ENCODE measurements around the gene SYCE3. TPM values are rescaled to one million over a fixed set of nuclear protein-coding genes. Genes with fewer than 3 reads are reported as not detected.
"Not testable (repeated sequence)": the region's sequence is repeated elsewhere in the genome, so short reads cannot be mapped to it uniquely, and the experiment has no call there.

Gene SYCE3
- total RNA-seq, 4 donors from 2014 or later = not detected

- no peak overlapping the region for H3K4me3 ChIP-seq
- DNase-seq (ENCODE audit: extremely low spot score) = no peak
- H3K27ac ChIP-seq (replicated peaks in 1 of 4) = peak overlapping the region in 1 of 4 donors; percentile 20
- no peaks in the 10 kb centered on the region for H3K36me3 ChIP-seq
- no peak for TF ChIP-seq POLR2A (IDR thresholded peaks at IDR 0.05; ENCODE audit: low read depth)
- no peak for TF ChIP-seq POLR2AphosphoS5 (IDR thresholded peaks at IDR 0.05)
- TF ChIP-seq, protein P1, sequence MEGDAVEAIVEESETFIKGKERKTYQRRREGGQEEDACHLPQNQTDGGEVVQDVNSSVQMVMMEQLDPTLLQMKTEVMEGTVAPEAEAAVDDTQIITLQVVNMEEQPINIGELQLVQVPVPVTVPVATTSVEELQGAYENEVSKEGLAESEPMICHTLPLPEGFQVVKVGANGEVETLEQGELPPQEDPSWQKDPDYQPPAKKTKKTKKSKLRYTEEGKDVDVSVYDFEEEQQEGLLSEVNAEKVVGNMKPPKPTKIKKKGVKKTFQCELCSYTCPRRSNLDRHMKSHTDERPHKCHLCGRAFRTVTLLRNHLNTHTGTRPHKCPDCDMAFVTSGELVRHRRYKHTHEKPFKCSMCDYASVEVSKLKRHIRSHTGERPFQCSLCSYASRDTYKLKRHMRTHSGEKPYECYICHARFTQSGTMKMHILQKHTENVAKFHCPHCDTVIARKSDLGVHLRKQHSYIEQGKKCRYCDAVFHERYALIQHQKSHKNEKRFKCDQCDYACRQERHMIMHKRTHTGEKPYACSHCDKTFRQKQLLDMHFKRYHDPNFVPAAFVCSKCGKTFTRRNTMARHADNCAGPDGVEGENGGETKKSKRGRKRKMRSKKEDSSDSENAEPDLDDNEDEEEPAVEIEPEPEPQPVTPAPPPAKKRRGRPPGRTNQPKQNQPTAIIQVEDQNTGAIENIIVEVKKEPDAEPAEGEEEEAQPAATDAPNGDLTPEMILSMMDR (IDR thresholded peaks at IDR 0.05) = no peak
- no peak for TF ChIP-seq EP300 (IDR thresholded peaks at IDR 0.05)
- WGBS = 88% methylated on average over 19 of the region's 19 CpGs
- intact Hi-C loops (cut with DNase I) = loop anchor here (5.0 kb wide), 1 partner anchor 80 kb away; no protein-coding TSS in a partner anchor
- H3K4me1 ChIP-seq = peaks cover 21 to 37% (median 36%) of the 10 kb centered on the region in 4 donors
- peaks cover 0 to 61% (median 13%) of the 10 kb centered on the region in 4 donors for H3K27me3 ChIP-seq
- no peaks in the 10 kb centered on the region for H3K9me3 ChIP-seq
These were observed 20.2 kb downstream of the SYCE3 start for GRCh38 chr22:50542416-50542927.

DNA sequence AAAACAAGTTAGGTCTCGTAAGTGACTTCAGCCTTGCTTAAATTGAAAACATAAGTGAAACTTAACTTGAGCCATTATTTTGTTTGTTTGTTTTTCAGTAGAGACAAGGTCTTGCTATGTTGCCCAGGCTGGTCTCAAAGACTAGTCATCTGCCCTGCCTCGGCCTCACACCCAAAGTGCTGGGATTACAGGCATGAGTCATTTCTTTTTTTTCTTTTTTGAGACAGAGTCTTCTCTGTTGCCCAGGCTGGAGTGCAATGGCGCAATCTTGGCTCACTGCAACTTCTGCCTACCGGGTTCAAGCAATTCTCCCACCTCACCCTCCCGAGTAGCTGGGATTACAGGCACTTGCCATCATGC, 21.1 kb downstream of the SYCE3 start:
- H3K4me3 ChIP-seq; DNase-seq (ENCODE audit: extremely low spot score); H3K36me3 ChIP-seq; H3K9me3 ChIP-seq: not testable (repeated sequence)
- peaks cover 0 to 61% (median 8%) of the 10 kb centered on the region in 4 donors for H3K27me3 ChIP-seq
- intact Hi-C loops (cut with DNase I) = loop anchor here (5.0 kb wide), 1 partner anchor 81 kb away; no protein-coding TSS in a partner anchor
- peak in 1 of 2 donors; percentile 30 for TF ChIP-seq POLR2AphosphoS5 (IDR thresholded peaks at IDR 0.05)
- peaks cover 21 to 29% (median 28%) of the 10 kb centered on the region in 4 donors for H3K4me1 ChIP-seq
- 63% methylated on average over 5 of the region's 5 CpGs for WGBS
- peak overlapping the region; percentile 2 to 81 (median 28) for H3K27ac ChIP-seq (replicated peaks in 1 of 4)

- TF ChIP-seq EP300 (IDR thresholded peaks at IDR 0.05) = no peak
- TF ChIP-seq, protein P1 (IDR thresholded peaks at IDR 0.05) = no peak
- TF ChIP-seq POLR2A (IDR thresholded peaks at IDR 0.05; ENCODE audit: low read depth) = no peak
- no peak for TF ChIP-seq POLR2AphosphoS5 (IDR thresholded peaks at IDR 0.05)
- H3K9me3 ChIP-seq = no peaks in the 10 kb centered on the region
- WGBS = 85% methylated on average over 10 of the region's 10 CpGs
- H3K4me1 ChIP-seq = peaks cover 21 to 28% (median 26%) of the 10 kb centered on the region in 4 donors
- no peak overlapping the region for H3K4me3 ChIP-seq
- no peak for DNase-seq (ENCODE audit: extremely low spot score)
- peaks cover 0 to 61% (median 3%) of the 10 kb centered on the region in 4 donors for H3K27me3 ChIP-seq
- peak overlapping the region in 2 of 4 donors; percentile 73 to 81 for H3K27ac ChIP-seq (replicated peaks in 1 of 4)
- intact Hi-C loops (cut with DNase I) = loop anchor here (5.0 kb wide), 1 partner anchor 82 kb away; no protein-coding TSS in a partner anchor
- H3K36me3 ChIP-seq = no peaks in the 10 kb centered on the region
These were observed 22.3 kb downstream of the SYCE3 start for GRCh38 chr22:50540381-50540780.

DNA sequence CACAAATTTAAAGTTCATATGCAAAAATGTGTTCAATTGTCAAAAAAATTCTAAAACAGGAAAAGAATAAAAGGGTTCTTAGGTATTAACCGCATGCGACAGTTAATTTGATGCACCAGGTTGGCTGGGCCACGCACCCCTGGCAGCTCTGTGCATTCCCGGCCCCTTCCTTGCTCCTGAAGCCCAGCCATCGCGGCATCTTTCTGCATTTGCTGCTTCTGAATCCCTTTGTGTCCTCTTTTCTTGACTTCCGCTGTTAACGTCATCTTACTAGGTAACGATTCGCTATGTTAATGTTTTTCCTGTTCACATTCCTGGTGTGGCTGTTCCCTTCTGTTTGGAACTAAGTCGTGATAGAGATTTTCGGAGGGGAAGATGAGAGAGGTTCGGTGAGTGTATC, 25.0 kb downstream of the SYCE3 start:
- H3K4me1 ChIP-seq = peaks cover 11 to 19% (median 15%) of the 10 kb centered on the region in 4 donors
- H3K27ac ChIP-seq (replicated peaks in 1 of 4) = peak overlapping the region in 3 of 4 donors; percentile 73 to 85 (median 81)
- no peaks in the 10 kb centered on the region for H3K36me3 ChIP-seq
- H3K27me3 ChIP-seq = peaks cover 0 to 65% (median 17%) of the 10 kb centered on the region in 4 donors
- intact Hi-C loops (cut with DNase I) = no loop called here
- no peak overlapping the region for H3K4me3 ChIP-seq
- no peaks in the 10 kb centered on the region for H3K9me3 ChIP-seq
- no peak for TF ChIP-seq POLR2A (IDR thresholded peaks at IDR 0.05; ENCODE audit: low read depth)
- TF ChIP-seq, protein P1 (IDR thresholded peaks at IDR 0.05) = no peak
- no peak for TF ChIP-seq POLR2AphosphoS5 (IDR thresholded peaks at IDR 0.05)
- 85% methylated on average over 13 of the region's 13 CpGs for WGBS
- DNase-seq (ENCODE audit: extremely low spot score) = no peak

GRCh38 chr22:50536226-50536625, 26.5 kb downstream of the SYCE3 start:
- Histone ChIP-seq H3K4me1 (peaks cover 25 to 34% (median 31%) of the 10 kb centered on the region in 4 donors), H3K36me3 (no peaks in the 10 kb centered on the region), H3K9me3 (no peaks in the 10 kb centered on the region), H3K27ac (replicated peaks in 1 of 4) (no peak overlapping the region), H3K27me3 (peaks cover 4 to 81% (median 31%) of the 10 kb centered on the region in 4 donors), H3K4me3 (no peak overlapping the region)
- DNase-seq (ENCODE audit: extremely low spot score) = no peak
- TF ChIP-seq EP300 (IDR thresholded peaks at IDR 0.05) (no peak), POLR2AphosphoS5 (IDR thresholded peaks at IDR 0.05) (no peak), POLR2A (IDR thresholded peaks at IDR 0.05; ENCODE audit: low read depth) (no peak)
- TF ChIP-seq, protein P1 (IDR thresholded peaks at IDR 0.05) = no peak
- 55% methylated on average over 3 of the region's 3 CpGs for WGBS
- intact Hi-C loops (cut with DNase I) = no loop called here
